Aorta (tissue), 5 donors: ENCODE measurements around the gene USP17L28. TPM values are rescaled to one million over a fixed set of nuclear protein-coding genes. Genes with fewer than 3 reads are reported as not detected.
A peak's percentile ranks its signal among the peaks of the same experiment; 100 is the strongest.
"Not testable (repeated sequence)": the region's sequence is repeated elsewhere in the genome, so short reads cannot be mapped to it uniquely, and the experiment has no call there.

Source experiments
- ATAC-seq: fragments of 200-7000 bp; cut with Tn5 transposase; one replicate; pipeline ENCODE4 v1.9.1; 2022; ENCODE audit warnings: moderate library complexity; ENCODE audit not compliant: low FRiP score
- DNase-seq, 2 donors: peaks; one replicate each; pipeline ENCODE4 v3.0.0-alpha.2; 2020
- H3K27ac ChIP-seq, 2 donors: one replicate each; pipeline ENCODE4 v1.5.1; 2013; ENCODE audit warnings: low read length in 2 of 2, mild to moderate bottlenecking in 2 of 2, moderate library complexity in 2 of 2, control low read depth in 1 of 2, inconsistent platforms in 1 of 2, low read depth in 1 of 2
- H3K27me3 ChIP-seq, 2 donors: one replicate each; pipeline ENCODE4 v1.6.1; 2013; ENCODE audit warnings: control low read depth in 1 of 2, low read length in 1 of 2, mild to moderate bottlenecking in 1 of 2, moderate library complexity in 1 of 2; ENCODE audit not compliant: insufficient read depth in 2 of 2, control insufficient read depth in 1 of 2
- H3K36me3 ChIP-seq, 2 donors: one replicate each; pipeline ENCODE4 v1.6.1; 2013; ENCODE audit warnings: control low read depth in 1 of 2, low read length in 1 of 2, mild to moderate bottlenecking in 1 of 2; ENCODE audit not compliant: insufficient read depth in 2 of 2, control insufficient read depth in 1 of 2
- H3K4me1 ChIP-seq, 2 donors: one replicate each; pipeline ENCODE4 v1.6.1; 2013; ENCODE audit warnings: low read length in 2 of 2, control low read depth in 1 of 2, mild to moderate bottlenecking in 1 of 2, moderate library complexity in 1 of 2; ENCODE audit not compliant: insufficient read depth in 2 of 2, control insufficient read depth in 1 of 2
- H3K4me3 ChIP-seq, 2 donors: one replicate each; pipeline ENCODE4 v1.5.1; 2013; ENCODE audit warnings: low read length in 2 of 2, control low read depth in 1 of 2, mild to moderate bottlenecking in 1 of 2
- H3K9me3 ChIP-seq: one replicate; pipeline ENCODE4 v1.6.1; 2013; ENCODE audit warnings: mild to moderate bottlenecking, low read length; ENCODE audit not compliant: control insufficient read depth
- WGBS, 2 donors: extraction: QIAGEN DNeasy Blood & Tissue Kit; methylation state at CpG; one replicate each; pipeline ENCODE4 v1.1.7; 2013; 5-methylcytosine and 5-hydroxymethylcytosine counted together
- intact Hi-C, 2 donors: fragments of 100-400 bp; cut with DNase I; formaldehyde crosslinking; loops; one replicate each; pipeline versions ENCODE4 v1.14.2 to v1.15.0; 2022
- polyA plus RNA-seq, 2 donors: library from polyadenylated mRNA; stranded (reverse); fragments of 200-250 nt; gene quantifications; one replicate each; pipeline ENCODE4 v1.2.3, GENCODE V29; 2013
- total RNA-seq, 2 donors: library from RNA; stranded (reverse); fragmentation: NEBNext Ultra II Directional; extraction: Animal tissue kit (Norgen Biotek cat#: 25700); gene quantifications; one replicate each; pipeline ENCODE4 v1.2.1, GENCODE V29; 2021
- donor health status: healthy with polysubstance abuse.
- donor health status: Bipolar disorder and iron deficiency.
- donor health status: DM: no; HTN: no; CAD: no.
- donor health status: DM: no; HTN: no; CAD: no.
- donor health status: DM: yes; HTN: yes; CAD: no.

The USP17L28 gene
- total and polyA plus RNA-seq, 4 donors = not detected

DNA sequence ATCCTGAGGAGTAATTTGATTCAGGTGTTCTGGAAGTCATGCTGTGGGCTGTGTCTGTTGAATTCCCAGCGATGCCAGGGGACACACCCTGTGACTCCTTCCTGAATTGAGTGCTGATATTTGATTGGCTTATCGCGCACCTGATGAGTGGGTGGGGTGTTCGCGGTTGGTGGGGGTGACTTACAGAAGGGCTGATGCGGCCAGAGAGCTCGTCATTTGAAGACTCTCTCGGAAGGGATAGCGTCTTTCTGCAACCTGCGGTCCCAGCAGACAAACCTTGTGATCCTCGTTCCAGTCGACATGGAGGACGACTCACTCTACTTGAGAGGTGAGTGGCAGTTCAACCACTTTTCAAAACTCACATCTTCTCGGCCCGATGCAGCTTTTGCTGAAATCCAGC lies 14.1 kb downstream of the USP17L28 start, which contains the start of gene USP17L30:
USP17L30 (plus strand) TSS at position 301 of the 400 bp plus-strand sequence; CDS start at position 301, 0 bp downstream.
- no CpG with 5 or more reads among the region's 15 CpGs for WGBS, 2 donors
- H3K4me1 ChIP-seq, intact Hi-C loops, DNase-seq, H3K4me3 ChIP-seq, H3K27me3 ChIP-seq, H3K36me3 ChIP-seq, H3K27ac ChIP-seq, ATAC-seq, H3K9me3 ChIP-seq: not testable (repeated sequence)

- H3K9me3 ChIP-seq, H3K4me3 ChIP-seq, H3K27me3 ChIP-seq, H3K4me1 ChIP-seq, H3K36me3 ChIP-seq, DNase-seq, H3K27ac ChIP-seq, ATAC-seq, intact Hi-C loops: not testable (repeated sequence)
- WGBS, 2 donors = 0 to 12% methylated on average over 1 of the region's 1 CpG
Observed at GRCh38 chr4:9379881-9380280, 31.2 kb downstream of the USP17L28 start.

DNA sequence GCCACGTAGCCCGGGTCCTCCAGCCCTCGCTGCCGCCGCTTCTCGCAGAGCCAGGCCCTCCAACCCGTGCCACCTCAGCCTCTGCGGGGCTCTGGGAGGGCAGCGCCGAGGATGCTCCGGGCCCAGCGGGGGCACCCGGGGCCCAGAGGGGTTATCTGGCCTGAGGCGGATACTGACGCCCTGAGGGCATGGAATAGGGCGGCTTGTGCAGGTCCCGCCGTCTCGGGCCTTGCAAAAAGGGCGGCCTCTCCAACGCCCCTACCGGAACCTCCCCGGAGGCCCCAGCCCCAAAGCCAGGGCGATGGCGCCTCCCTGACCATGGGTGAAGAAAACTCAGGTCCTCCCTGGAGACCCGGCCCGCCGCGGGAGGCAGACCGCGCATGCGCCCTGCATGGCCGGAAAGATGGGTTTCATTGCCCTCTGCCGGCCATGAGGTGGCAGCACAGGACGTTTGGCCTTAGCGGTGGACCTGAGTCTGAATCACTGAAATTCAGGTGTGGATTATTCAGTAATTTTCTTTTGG lies 32.4 kb downstream of the USP17L28 start:
- WGBS, 2 donors = 29 to 30% methylated on average over 26 to 36 of the region's 36 CpGs
- H3K36me3 ChIP-seq, ATAC-seq, intact Hi-C loops, H3K4me3 ChIP-seq, H3K9me3 ChIP-seq, H3K4me1 ChIP-seq, H3K27me3 ChIP-seq, H3K27ac ChIP-seq: not testable (repeated sequence)
- peak; percentile 58 to 69 for DNase-seq

- H3K27me3 ChIP-seq = no peaks in the 10 kb centered on the region
- intact Hi-C loops = no loop called here
- H3K4me3 ChIP-seq = no peak overlapping the region
- no peak overlapping the region for H3K27ac ChIP-seq
- DNase-seq (no peak), ATAC-seq (no peak)
- no peaks in the 10 kb centered on the region for H3K36me3 ChIP-seq
- H3K9me3 ChIP-seq = no peaks in the 10 kb centered on the region
- H3K4me1 ChIP-seq = no peaks in the 10 kb centered on the region
- WGBS, 2 donors = 65 to 74% methylated on average over 1 of the region's 1 CpG
Observed at GRCh38 chr4:9384126-9384525, 35.4 kb downstream of the USP17L28 start.

- intact Hi-C loops, H3K4me1 ChIP-seq, H3K27ac ChIP-seq, H3K4me3 ChIP-seq, H3K36me3 ChIP-seq, DNase-seq, ATAC-seq, H3K9me3 ChIP-seq, H3K27me3 ChIP-seq: not testable (repeated sequence)
- WGBS, 2 donors = 11 to 20% methylated on average over 2 of the region's 2 CpGs
Observed at GRCh38 chr4:9389001-9389400, 40.3 kb downstream of the USP17L28 start.

Other genes with a start within 250 kb of the USP17L28 start
- not detected for gene FAM90A26, start 178.5 kb upstream of the USP17L28 start, total RNA-seq
- not detected for gene FAM90A26, start 178.5 kb upstream of the USP17L28 start, polyA plus RNA-seq
- gene USP17L10, start 138.2 kb upstream of the USP17L28 start, total RNA-seq = not detected
- not detected for gene USP17L10, start 138.2 kb upstream of the USP17L28 start, polyA plus RNA-seq
- gene USP17L11, start 133.5 kb upstream of the USP17L28 start, total RNA-seq = not detected
- gene USP17L11, start 133.5 kb upstream of the USP17L28 start, polyA plus RNA-seq = not detected
- gene USP17L12, start 128.7 kb upstream of the USP17L28 start, total RNA-seq = not detected
- not detected for gene USP17L12, start 128.7 kb upstream of the USP17L28 start, polyA plus RNA-seq
- not detected for gene USP17L13, start 124.0 kb upstream of the USP17L28 start, total RNA-seq
- not detected for gene USP17L13, start 124.0 kb upstream of the USP17L28 start, polyA plus RNA-seq
- gene USP17L15, start 114.5 kb upstream of the USP17L28 start, total RNA-seq = not detected
- gene USP17L15, start 114.5 kb upstream of the USP17L28 start, polyA plus RNA-seq = not detected
- not detected for gene USP17L17, start 105.0 kb upstream of the USP17L28 start, total RNA-seq
- gene USP17L17, start 105.0 kb upstream of the USP17L28 start, polyA plus RNA-seq = not detected
- gene USP17L18, start 100.3 kb upstream of the USP17L28 start, total RNA-seq = not detected
- gene USP17L18, start 100.3 kb upstream of the USP17L28 start, polyA plus RNA-seq = not detected
- not detected for gene USP17L19, start 95.5 kb upstream of the USP17L28 start, total RNA-seq
- not detected for gene USP17L19, start 95.5 kb upstream of the USP17L28 start, polyA plus RNA-seq
- gene USP17L20, start 90.8 kb upstream of the USP17L28 start, total RNA-seq = not detected
- gene USP17L20, start 90.8 kb upstream of the USP17L28 start, polyA plus RNA-seq = not detected
- gene USP17L21, start 86.0 kb upstream of the USP17L28 start, total RNA-seq = not detected
- not detected for gene USP17L21, start 86.0 kb upstream of the USP17L28 start, polyA plus RNA-seq
- not detected for gene USP17L22, start 81.3 kb upstream of the USP17L28 start, total RNA-seq
- gene USP17L22, start 81.3 kb upstream of the USP17L28 start, polyA plus RNA-seq = not detected
- not detected for gene USP17L24, start 23.7 kb upstream of the USP17L28 start, total RNA-seq
- gene USP17L24, start 23.7 kb upstream of the USP17L28 start, polyA plus RNA-seq = not detected
- gene USP17L25, start 19.0 kb upstream of the USP17L28 start, total RNA-seq = not detected
- gene USP17L25, start 19.0 kb upstream of the USP17L28 start, polyA plus RNA-seq = not detected
- not detected for gene USP17L26, start 14.2 kb upstream of the USP17L28 start, total RNA-seq
- not detected for gene USP17L26, start 14.2 kb upstream of the USP17L28 start, polyA plus RNA-seq
- gene USP17L5, start 9.5 kb upstream of the USP17L28 start, total RNA-seq = not detected
- gene USP17L5, start 9.5 kb upstream of the USP17L28 start, polyA plus RNA-seq = not detected
- gene USP17L27, start 4.7 kb upstream of the USP17L28 start, total RNA-seq = not detected
- gene USP17L27, start 4.7 kb upstream of the USP17L28 start, polyA plus RNA-seq = not detected
- not detected for gene USP17L29, start 4.7 kb downstream of the USP17L28 start, total RNA-seq
- gene USP17L29, start 4.7 kb downstream of the USP17L28 start, polyA plus RNA-seq = not detected
- not detected for gene USP17L30, start 14.2 kb downstream of the USP17L28 start, total RNA-seq
- not detected for gene USP17L30, start 14.2 kb downstream of the USP17L28 start, polyA plus RNA-seq
- not detected for gene DEFB131A, start 95.5 kb downstream of the USP17L28 start, total RNA-seq
- gene DEFB131A, start 95.5 kb downstream of the USP17L28 start, polyA plus RNA-seq = not detected